AG04449 (cell line): Measurements from ENCODE around the gene SERPINE3.

Experiments used
- CTCF ChIA-PET: fragments of 350-600 bp; formaldehyde crosslinking; extraction: SDS; loops from one replicate; lab custom pipeline; 2021; ENCODE audit warnings: antibody characterized with exemption; lab: Yijun Ruan, JAX
- POLR2A ChIA-PET: fragments of 400-600, 350-600 bp; formaldehyde crosslinking; extraction: SDS; loops from one replicate; lab custom pipeline; 2020; ENCODE audit warnings: antibody characterized with exemption, inconsistent platforms; lab: Yijun Ruan, JAX
- DNase-seq: peaks from one replicate; pipeline ENCODE4 v3.0.0-alpha.2; 2010; ENCODE audit warnings: low read depth, low spot score
- H3K4me3 ChIP-seq: 2 replicates; pipeline ENCODE4 v1.5.1; 2011; ENCODE audit warnings: low read depth, mild to moderate bottlenecking, control low read depth, low read length
- TF ChIP-seq, protein P1 (sequence below): IDR thresholded peaks from one replicate; pipeline ENCODE4 v1.5.1; 2011; ENCODE audit warnings: mild to moderate bottlenecking, moderate library complexity, low read length, control low read depth, inconsistent platforms; ENCODE audit not compliant: insufficient read depth; ENCODE audit errors: missing control alignments

The SERPINE3 gene

DNA sequence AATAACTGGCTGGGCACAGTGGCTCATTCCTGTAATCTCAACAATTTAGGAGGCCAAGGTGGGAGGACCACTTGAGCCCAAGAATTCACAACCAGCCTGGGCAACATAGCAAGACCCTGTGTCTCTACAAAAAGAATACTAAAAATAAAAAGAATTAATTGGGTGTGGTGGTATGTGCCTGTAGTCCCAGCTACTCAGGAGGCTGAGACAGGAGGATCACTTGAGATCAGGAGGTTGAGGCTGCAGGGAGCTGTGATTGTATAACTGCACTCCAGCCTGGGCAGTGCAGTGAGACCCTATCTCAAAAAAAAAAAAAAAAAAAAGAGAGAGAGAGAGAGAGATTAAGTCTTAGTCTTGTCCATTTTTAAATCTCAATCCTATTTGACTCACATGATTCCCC lies 35.6 kb upstream of the SERPINE3 start:
- ChIA-PET CTCF (interaction anchor here (1.0 to 3.3 kb wide), 3 partner anchors 10 to 18 kb away, joined by 3 to 24 read pairs (median 11); no protein-coding TSS in a partner anchor), POLR2A (interaction anchor here (0.6 kb wide), 1 partner anchor 23 kb away, joined by 3 read pairs; no protein-coding TSS in a partner anchor)

DNA sequence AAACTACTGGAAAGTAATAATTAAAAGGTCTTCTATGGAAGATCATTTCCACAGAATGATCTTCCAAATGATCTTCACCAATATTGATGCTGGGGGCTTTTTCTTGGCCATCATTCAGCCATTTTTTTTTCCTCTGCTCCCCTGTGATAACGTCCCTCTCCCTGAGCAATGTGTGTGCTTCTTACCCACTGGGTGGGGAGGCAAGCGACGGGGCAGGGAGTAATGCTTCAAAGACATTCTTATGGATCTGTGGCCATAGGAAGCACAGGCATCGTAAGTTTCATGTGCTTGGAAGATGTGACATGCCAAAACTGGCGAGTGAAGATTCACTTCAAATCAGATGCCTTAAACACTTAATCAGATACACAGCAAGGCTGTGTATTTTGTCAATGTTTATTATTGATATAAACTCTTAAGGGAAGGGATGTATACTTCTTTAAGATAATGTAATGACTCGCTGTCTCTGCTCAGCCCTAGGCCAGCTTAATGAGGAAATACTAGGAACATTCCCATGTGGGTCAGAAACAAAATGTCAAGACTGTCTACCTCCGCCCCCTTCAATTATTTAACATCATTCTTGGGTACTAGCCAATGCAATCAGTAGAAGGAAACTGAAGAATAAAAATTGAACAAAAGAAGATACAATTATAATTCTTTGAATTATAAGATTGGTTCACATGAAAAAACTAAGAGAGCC lies 34.1 kb upstream of the SERPINE3 start:
- TF ChIP-seq, protein P1, sequence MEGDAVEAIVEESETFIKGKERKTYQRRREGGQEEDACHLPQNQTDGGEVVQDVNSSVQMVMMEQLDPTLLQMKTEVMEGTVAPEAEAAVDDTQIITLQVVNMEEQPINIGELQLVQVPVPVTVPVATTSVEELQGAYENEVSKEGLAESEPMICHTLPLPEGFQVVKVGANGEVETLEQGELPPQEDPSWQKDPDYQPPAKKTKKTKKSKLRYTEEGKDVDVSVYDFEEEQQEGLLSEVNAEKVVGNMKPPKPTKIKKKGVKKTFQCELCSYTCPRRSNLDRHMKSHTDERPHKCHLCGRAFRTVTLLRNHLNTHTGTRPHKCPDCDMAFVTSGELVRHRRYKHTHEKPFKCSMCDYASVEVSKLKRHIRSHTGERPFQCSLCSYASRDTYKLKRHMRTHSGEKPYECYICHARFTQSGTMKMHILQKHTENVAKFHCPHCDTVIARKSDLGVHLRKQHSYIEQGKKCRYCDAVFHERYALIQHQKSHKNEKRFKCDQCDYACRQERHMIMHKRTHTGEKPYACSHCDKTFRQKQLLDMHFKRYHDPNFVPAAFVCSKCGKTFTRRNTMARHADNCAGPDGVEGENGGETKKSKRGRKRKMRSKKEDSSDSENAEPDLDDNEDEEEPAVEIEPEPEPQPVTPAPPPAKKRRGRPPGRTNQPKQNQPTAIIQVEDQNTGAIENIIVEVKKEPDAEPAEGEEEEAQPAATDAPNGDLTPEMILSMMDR: no peak
- ChIA-PET POLR2A (no interaction called here), CTCF (interaction anchor here (2.5 kb wide), 1 partner anchor 17 kb away, joined by 11 read pairs; no protein-coding TSS in a partner anchor)
- DNase-seq: no peak
- no peak overlapping the region for H3K4me3 ChIP-seq

More for the DNA sequence above, 35.6 kb upstream of the SERPINE3 start:
- TF ChIP-seq, protein P1: no peak
- no peak overlapping the region for H3K4me3 ChIP-seq
- no peak for DNase-seq

DNA sequence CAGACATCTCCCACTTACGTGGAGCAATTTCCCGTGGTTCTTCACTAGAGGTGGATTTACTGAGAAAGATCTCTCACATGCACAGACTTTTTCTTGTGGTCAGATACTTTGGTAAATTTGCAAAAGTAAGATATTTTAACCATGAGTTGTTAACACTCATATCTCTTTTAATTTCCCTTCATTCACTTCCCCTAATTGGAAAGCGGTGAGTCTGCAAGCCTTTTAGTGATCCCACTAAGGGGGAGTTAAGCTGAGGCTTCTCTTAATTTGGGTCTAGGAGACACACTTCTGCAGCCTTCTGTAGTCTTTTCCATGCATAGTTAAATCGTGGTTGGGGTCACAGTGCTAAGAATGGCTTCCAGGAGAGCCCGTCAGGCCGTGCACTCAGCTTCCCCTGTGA lies 30.7 kb upstream of the SERPINE3 start:
- ChIA-PET CTCF (interaction anchor here (0.7 to 5.3 kb wide), 2 partner anchors 22 to 68 kb away, joined by 3 to 36 read pairs; no protein-coding TSS in a partner anchor), POLR2A (no interaction called here)
- no peak overlapping the region for H3K4me3 ChIP-seq
- DNase-seq: no peak
- TF ChIP-seq, protein P1: no peak

DNA sequence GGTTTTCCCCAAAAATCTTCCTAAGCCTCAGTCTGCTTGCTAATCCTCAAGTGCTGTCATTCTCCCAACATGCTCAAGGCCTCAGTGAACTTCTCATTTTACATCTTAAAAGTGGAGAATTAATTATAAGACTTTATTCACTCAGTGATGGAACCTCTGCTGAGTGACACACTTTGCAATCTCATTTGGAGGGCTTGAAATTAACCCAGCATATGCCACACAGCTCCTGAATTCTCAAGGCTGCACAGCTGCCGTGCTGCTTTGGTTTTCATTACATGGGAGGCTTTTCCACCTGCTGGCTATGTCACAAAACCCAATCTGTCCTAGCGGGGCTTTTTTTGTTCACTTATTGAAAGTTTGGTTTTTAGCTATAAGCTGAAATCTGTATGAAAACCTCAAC lies 28.3 kb upstream of the SERPINE3 start:
- ChIA-PET POLR2A (no interaction called here), CTCF (interaction anchor here (5.3 kb wide), 1 partner anchor 24 kb away, joined by 36 read pairs; no protein-coding TSS in a partner anchor)
- TF ChIP-seq, protein P1: no peak

DNA sequence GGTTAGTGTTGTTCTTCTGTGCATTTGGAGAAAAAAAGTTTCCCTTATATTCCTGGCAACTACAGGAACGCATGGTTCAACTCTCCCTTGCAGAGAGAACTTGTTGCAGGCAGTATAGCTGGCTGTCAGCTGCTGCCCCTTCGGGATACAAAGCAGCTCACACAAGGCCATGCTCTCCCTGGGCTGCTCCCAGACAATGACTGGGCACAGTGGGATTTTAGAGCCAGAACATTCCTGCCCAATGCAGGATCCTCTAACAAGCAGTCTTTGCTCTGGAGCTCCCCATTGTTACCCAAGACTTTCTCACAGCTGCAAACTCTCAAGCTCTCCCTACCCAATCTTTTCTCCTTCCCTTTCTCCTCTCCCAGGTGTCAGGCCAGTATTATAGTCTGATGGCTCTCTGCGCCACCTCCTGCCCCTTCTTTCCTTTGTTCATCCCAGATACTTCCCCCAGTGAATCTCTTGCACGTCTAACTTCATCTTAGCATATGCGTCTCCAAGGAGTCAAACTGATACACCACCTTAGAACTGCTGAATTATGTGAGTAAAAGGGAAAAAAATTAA lies 27.5 kb upstream of the SERPINE3 start:
- DNase-seq: no peak
- TF ChIP-seq, protein P1: no peak
- ChIA-PET CTCF (interaction anchor here (5.3 kb wide), 1 partner anchor 25 kb away, joined by 36 read pairs; no protein-coding TSS in a partner anchor), POLR2A (no interaction called here)
- H3K4me3 ChIP-seq: no peak overlapping the region

More for the DNA sequence above, 28.3 kb upstream of the SERPINE3 start:
- H3K4me3 ChIP-seq: no peak overlapping the region
- no peak for DNase-seq

DNA sequence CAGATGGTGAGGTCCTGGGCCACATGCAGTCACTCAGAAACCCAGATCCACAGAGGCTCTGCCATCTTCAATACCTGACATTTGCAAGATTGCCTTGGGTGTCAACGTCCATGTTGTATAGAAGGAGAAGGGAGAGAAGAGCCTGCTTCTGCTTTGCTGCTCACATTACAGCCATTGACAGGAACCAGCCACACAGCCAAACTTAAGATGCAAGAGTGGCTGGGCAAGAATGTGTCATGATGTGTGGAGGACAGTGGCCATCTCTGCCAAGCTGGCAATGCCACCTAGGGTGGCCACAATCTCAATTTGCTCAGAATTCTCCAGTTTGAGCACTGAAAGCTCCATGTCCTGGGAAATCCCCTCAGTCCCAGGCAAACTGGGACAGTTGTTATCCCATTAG lies 25.9 kb upstream of the SERPINE3 start:
- POLR2A ChIA-PET: no interaction called here
- CTCF ChIA-PET: interaction anchor here (1.1 kb wide), 1 partner anchor 27 kb away, joined by 6 read pairs; no protein-coding TSS in a partner anchor
- DNase-seq: no peak

More for the DNA sequence above, 25.9 kb upstream of the SERPINE3 start:
- H3K4me3 ChIP-seq: no peak overlapping the region
- TF ChIP-seq, protein P1: no peak
